DMS53 (cell line): Measurements from ENCODE around the gene SGSM1.

Source experiments
- DNase-seq: peaks from one replicate; lab custom pipeline; 2025; lab: John Stamatoyannopoulos, UW

Gene SGSM1

GRCh38 chr22:24952837-24953383 lies 146.9 kb downstream of the SGSM1 start:
- peak; percentile 75 for DNase-seq

GRCh38 chr22:24953384-24954113 lies 147.5 kb downstream of the SGSM1 start:
- peak; percentile 38 for DNase-seq

- no peak for DNase-seq
Measured at GRCh38 chr22:24954114-24954463, 148.1 kb downstream of the SGSM1 start.

- DNase-seq, result no peak
Measured at GRCh38 chr22:24954856-24955255, 148.8 kb downstream of the SGSM1 start.

GRCh38 chr22:24957043-24957442 lies 151.0 kb downstream of the SGSM1 start:
- DNase-seq, result no peak

- no peak for DNase-seq
Measured at GRCh38 chr22:24961217-24961844, 155.3 kb downstream of the SGSM1 start.

GRCh38 chr22:24962094-24962493 lies 156.1 kb downstream of the SGSM1 start:
- no peak for DNase-seq

- DNase-seq, result no peak
Measured at GRCh38 chr22:24962835-24963234, 156.8 kb downstream of the SGSM1 start.

GRCh38 chr22:24964441-24964840 lies 158.4 kb downstream of the SGSM1 start:
- DNase-seq, result no peak

GRCh38 chr22:24965822-24966626 lies 160.0 kb downstream of the SGSM1 start:
- DNase-seq, result peak; percentile 70

GRCh38 chr22:24968066-24968561 lies 162.1 kb downstream of the SGSM1 start:
- DNase-seq, result no peak

GRCh38 chr22:24969560-24970301 lies 163.7 kb downstream of the SGSM1 start:
- no peak for DNase-seq

GRCh38 chr22:24972369-24972768 lies 166.4 kb downstream of the SGSM1 start:
- no peak for DNase-seq

GRCh38 chr22:24973872-24974271 lies 167.9 kb downstream of the SGSM1 start:
- DNase-seq, result no peak

GRCh38 chr22:24975125-24975640 lies 169.2 kb downstream of the SGSM1 start:
- no peak for DNase-seq

GRCh38 chr22:24975813-24976341 lies 169.9 kb downstream of the SGSM1 start:
- no peak for DNase-seq

- DNase-seq, result no peak
Measured at GRCh38 chr22:24976442-24977218, 170.6 kb downstream of the SGSM1 start.
